ENCODE results near the gene ERF.

The ERF gene

GRCh38 chr19:42230571-42230970 lies 24.4 kb downstream of the ERF start:
- TF ChIP-seq, protein P1, sequence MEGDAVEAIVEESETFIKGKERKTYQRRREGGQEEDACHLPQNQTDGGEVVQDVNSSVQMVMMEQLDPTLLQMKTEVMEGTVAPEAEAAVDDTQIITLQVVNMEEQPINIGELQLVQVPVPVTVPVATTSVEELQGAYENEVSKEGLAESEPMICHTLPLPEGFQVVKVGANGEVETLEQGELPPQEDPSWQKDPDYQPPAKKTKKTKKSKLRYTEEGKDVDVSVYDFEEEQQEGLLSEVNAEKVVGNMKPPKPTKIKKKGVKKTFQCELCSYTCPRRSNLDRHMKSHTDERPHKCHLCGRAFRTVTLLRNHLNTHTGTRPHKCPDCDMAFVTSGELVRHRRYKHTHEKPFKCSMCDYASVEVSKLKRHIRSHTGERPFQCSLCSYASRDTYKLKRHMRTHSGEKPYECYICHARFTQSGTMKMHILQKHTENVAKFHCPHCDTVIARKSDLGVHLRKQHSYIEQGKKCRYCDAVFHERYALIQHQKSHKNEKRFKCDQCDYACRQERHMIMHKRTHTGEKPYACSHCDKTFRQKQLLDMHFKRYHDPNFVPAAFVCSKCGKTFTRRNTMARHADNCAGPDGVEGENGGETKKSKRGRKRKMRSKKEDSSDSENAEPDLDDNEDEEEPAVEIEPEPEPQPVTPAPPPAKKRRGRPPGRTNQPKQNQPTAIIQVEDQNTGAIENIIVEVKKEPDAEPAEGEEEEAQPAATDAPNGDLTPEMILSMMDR (IDR thresholded peaks at IDR 0.05; ENCODE audit: unreplicated experiment in 3 of 3): no peak
- H3K27ac Mint-ChIP-seq: no peak overlapping the region
- H3K27me3 Mint-ChIP-seq (ENCODE audit: low read depth): no peaks in the 10 kb centered on the region
- H3K36me3 Mint-ChIP-seq (ENCODE audit: low read depth): peaks cover 72% of the 10 kb centered on the region
- H3K4me3 Mint-ChIP-seq: no peak overlapping the region
- H3K4me1 Mint-ChIP-seq: peaks cover 8% of the 10 kb centered on the region
- no peaks in the 10 kb centered on the region for H3K9me3 Mint-ChIP-seq

DNA sequence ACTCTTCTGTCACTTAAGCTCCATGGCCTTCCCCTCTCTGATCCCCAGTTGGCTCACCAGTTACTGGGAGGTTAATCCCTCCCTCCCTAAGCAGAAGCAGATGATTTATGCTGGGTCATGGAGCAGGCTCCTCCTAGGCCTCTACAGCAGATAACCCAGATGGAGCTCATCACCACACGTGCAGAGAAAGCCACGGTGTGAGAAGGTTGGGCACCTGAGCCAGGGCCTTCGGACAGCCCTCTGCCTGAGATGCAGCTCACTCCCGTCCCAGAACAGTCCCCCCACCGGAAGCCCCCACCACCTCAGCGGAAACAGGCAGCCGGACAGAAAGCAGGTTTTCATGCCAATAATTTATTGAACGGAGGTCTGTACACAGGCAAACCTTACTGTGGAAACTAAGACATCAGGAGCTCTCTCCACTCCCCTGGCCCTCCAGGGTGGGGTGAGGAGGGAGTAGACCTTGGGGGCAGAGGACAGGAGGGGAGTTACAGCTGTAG lies 25.0 kb downstream of the ERF start:
- H3K4me1 Mint-ChIP-seq: peaks cover 8% of the 10 kb centered on the region
- TF ChIP-seq, protein P1 (IDR thresholded peaks at IDR 0.05; ENCODE audit: unreplicated experiment in 3 of 3): no peak
- H3K36me3 Mint-ChIP-seq (ENCODE audit: low read depth): peaks cover 69% of the 10 kb centered on the region
- H3K27ac Mint-ChIP-seq: peak overlapping the region; percentile 57 to 80 (median 67)
- no peaks in the 10 kb centered on the region for H3K27me3 Mint-ChIP-seq (ENCODE audit: low read depth)
- H3K9me3 Mint-ChIP-seq: no peaks in the 10 kb centered on the region
- no peak overlapping the region for H3K4me3 Mint-ChIP-seq

DNA sequence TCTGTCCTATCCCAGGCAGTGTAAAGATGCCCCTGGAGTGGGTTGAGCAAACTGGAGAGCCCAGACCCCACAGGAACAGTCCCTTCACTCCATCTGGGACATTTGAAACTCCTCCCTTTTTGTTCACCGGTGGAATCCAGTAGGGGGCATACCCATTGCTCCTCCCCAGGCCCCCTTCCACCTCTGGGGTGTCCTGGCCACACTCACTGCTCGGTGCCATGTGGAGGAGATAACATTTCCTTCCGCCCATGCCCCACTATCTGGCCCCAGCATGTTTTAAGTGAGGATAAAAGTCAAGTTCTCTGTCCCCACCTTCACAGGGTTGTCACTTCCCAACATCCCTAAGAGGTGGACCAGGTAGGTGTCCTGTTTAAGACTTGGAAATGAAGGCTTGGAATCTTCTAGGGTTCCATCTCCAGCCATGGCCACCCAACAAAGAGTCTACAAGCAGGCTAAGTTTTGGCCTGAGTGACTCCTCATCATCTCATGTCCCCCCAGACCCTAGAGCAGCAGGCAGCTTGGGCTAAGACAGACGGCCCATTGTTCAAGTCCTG lies 25.6 kb downstream of the ERF start:
- TF ChIP-seq, protein P1 (IDR thresholded peaks at IDR 0.05; ENCODE audit: unreplicated experiment in 3 of 3): no peak
- peaks cover 67% of the 10 kb centered on the region for H3K36me3 Mint-ChIP-seq (ENCODE audit: low read depth)
- H3K4me3 Mint-ChIP-seq: no peak overlapping the region
- peaks cover 8% of the 10 kb centered on the region for H3K4me1 Mint-ChIP-seq
- H3K9me3 Mint-ChIP-seq: no peaks in the 10 kb centered on the region
- H3K27me3 Mint-ChIP-seq (ENCODE audit: low read depth): no peaks in the 10 kb centered on the region
- H3K27ac Mint-ChIP-seq: peak overlapping the region; percentile 57 to 80 (median 67)

GRCh38 chr19:42228641-42229040 lies 26.3 kb downstream of the ERF start:
- H3K9me3 Mint-ChIP-seq: no peaks in the 10 kb centered on the region
- no peak overlapping the region for H3K4me3 Mint-ChIP-seq
- TF ChIP-seq, protein P1 (IDR thresholded peaks at IDR 0.05; ENCODE audit: unreplicated experiment in 3 of 3): no peak
- H3K4me1 Mint-ChIP-seq: peaks cover 8% of the 10 kb centered on the region
- H3K27ac Mint-ChIP-seq: no peak overlapping the region
- H3K36me3 Mint-ChIP-seq (ENCODE audit: low read depth): peaks cover 64% of the 10 kb centered on the region
- H3K27me3 Mint-ChIP-seq (ENCODE audit: low read depth): no peaks in the 10 kb centered on the region

DNA sequence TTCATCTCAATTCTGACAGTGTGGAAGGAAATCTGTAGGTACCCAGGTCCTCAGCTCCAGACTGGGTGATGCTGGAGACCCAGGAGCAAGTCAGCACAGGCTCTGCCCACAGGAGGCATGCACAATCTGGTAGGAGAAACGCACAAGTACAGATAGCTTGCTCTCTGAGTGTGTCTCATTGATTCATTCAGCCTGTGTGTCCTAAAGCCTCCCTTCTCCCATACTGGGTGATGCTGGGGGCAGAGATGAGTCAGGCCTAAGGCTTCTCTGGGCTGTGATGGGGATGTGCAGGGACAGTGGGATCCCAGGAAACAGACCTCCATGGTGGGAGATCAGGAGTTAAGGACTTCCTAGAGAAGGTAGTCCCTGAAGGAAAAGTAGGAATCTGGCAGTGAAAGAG lies 28.0 kb downstream of the ERF start:
- H3K27ac Mint-ChIP-seq: no peak overlapping the region

More for the DNA sequence above, 28.0 kb downstream of the ERF start:
- Mint-ChIP-seq H3K4me3 (no peak overlapping the region), H3K36me3 (ENCODE audit: low read depth) (peaks cover 64% of the 10 kb centered on the region), H3K4me1 (peaks cover 8% of the 10 kb centered on the region), H3K9me3 (no peaks in the 10 kb centered on the region), H3K27me3 (ENCODE audit: low read depth) (no peaks in the 10 kb centered on the region)
- TF ChIP-seq, protein P1 (IDR thresholded peaks at IDR 0.05; ENCODE audit: unreplicated experiment in 3 of 3): no peak
